Right lobe of liver (tissue), 4 donors: Measurements from ENCODE around the gene B3GALT4.

Source experiments
- CTCF ChIP-seq, 4 donors: fragments of 200-600 bp in 3 of 4; fragments of 450-650 bp in 1 of 4; IDR thresholded peaks; one replicate each; pipeline versions ENCODE4 v1.5.1 to v1.8.0; 2016 to 2022; ENCODE audit warnings: antibody characterized with exemption in 4 of 4, mild to moderate bottlenecking in 2 of 4
- POLR2A ChIP-seq: fragments of 450-650 bp; IDR thresholded peaks from one replicate; pipeline ENCODE4 v1.6.1; 2017; ENCODE audit warnings: antibody characterized with exemption, mild to moderate bottlenecking
- donor health status: DM: no; HTN: no; CAD: no.
- donor health status: DM: no; HTN: no; CAD: no.
- donor health status: DM: no; HTN: yes; CAD: no.

- TF ChIP-seq CTCF (IDR thresholded peaks at IDR 0.05) (no peak), POLR2A (no peak)
Observed at GRCh38 chr6:33305052-33305451, 28.1 kb downstream of the B3GALT4 start.
